AG10803 (cell line): ENCODE measurements around the gene PPP2R3A.
A peak's percentile ranks its signal among the peaks of the same experiment; 100 is the strongest.

Source experiments
- DNase-seq: peaks from one replicate; pipeline ENCODE4 v3.0.0; 2010; ENCODE audit warnings: low read depth
- H3K4me3 ChIP-seq: 2 replicates; pipeline ENCODE4 v1.5.1; 2011; ENCODE audit warnings: mild to moderate bottlenecking, low read length, control low read depth
- TF ChIP-seq, protein P1 (sequence below): conservative IDR thresholded peaks from 2 replicates; pipeline ENCODE4 v1.5.1; 2011; ENCODE audit warnings: mild to moderate bottlenecking, low read length, control low read depth, inconsistent platforms

Gene PPP2R3A

DNA sequence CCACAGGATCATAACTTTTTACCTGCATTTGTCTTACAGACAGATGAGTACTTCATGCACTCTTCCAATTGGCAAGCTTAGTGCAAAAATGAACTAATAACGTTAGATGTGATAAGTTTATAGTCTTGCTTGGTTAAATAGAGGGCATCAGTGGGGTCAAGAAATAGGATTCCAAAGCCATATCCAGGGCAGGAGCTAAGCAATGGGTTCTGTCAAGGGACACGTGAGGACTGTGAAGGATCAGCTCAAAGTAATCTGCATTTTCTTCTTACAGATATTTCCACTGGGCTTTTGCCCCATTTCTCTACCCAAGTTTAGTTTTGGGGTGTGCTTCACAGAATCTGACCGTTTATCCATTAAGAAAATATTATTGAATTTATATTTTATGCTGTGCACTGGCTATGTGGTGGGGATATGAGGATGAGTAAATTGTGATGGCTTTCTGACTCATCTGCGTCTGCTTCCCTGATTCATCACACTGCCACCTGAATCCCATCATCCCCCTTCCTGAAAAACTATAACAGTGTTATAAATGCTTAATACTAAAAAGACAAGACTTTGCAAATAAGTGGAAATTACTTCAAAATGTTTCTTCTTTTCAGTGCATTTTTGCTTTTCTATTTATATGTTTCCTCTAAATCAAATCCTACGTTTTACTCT lies 17.5 kb downstream of the PPP2R3A start:
- peak; percentile 38 for DNase-seq
- no peak overlapping the region for H3K4me3 ChIP-seq
- TF ChIP-seq, protein P1, sequence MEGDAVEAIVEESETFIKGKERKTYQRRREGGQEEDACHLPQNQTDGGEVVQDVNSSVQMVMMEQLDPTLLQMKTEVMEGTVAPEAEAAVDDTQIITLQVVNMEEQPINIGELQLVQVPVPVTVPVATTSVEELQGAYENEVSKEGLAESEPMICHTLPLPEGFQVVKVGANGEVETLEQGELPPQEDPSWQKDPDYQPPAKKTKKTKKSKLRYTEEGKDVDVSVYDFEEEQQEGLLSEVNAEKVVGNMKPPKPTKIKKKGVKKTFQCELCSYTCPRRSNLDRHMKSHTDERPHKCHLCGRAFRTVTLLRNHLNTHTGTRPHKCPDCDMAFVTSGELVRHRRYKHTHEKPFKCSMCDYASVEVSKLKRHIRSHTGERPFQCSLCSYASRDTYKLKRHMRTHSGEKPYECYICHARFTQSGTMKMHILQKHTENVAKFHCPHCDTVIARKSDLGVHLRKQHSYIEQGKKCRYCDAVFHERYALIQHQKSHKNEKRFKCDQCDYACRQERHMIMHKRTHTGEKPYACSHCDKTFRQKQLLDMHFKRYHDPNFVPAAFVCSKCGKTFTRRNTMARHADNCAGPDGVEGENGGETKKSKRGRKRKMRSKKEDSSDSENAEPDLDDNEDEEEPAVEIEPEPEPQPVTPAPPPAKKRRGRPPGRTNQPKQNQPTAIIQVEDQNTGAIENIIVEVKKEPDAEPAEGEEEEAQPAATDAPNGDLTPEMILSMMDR = no peak

DNA sequence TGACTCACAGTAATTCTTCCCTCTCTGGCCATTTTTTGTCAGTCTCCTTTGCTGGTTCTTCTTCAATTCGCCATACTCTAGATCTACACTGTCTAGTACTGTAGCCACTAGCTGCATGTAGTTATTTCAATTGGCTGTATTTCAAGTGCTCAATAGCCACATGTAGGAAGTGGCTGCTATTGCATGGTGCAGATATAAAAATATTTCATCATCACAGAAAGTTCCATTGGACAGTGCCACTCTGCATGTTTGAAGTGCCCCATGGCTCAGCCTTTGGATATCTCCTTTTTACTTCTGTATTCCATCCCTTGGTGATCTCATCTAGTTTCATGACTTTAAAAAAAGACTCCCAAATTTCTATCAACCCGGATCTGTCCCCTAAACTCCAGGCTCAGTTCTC lies 22.1 kb downstream of the PPP2R3A start:
- H3K4me3 ChIP-seq = no peak overlapping the region
- peak; percentile 38 for DNase-seq
- TF ChIP-seq, protein P1 = no peak

DNA sequence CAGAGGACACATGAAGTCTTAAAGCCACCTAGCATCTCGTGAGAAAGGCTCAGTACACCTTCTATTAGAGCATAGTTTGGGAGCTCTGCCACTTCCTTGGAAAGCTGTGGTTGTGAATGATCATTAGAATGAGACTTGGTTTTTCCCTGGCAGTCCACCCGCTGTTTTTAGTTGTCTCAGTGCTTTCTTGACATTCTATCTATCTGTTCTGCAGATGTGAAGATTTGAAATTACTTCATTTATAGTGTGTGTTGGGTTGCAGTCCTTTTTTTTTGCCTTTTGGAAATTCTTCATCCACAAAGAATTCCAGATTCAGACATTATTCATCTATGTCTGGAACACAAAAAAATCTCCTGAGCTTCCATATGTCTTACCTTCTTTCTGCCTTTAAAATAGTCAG lies 23.7 kb downstream of the PPP2R3A start:
- H3K4me3 ChIP-seq = no peak overlapping the region
- DNase-seq = peak; percentile 88
- TF ChIP-seq, protein P1 = no peak

DNA sequence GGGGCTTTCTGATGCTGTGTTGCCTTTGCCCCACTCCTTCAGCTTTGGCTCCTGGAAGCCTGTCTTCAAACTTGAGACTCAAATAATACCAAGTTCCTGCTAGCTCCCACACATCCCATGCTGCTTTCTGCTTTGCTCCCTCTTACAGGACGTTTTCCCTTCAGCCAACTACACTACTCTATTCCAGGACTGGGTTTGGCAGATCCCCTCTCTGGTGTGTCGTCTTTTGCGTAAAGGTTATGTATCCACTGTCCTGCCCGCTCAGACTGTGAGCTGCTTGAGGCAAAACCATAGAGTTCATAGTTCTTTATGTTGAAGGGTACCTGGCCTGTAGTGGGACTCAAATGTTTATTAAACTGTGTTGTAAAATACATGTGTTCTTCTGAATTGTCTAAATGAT lies 25.4 kb downstream of the PPP2R3A start:
- TF ChIP-seq, protein P1 = no peak
- DNase-seq = no peak
- H3K4me3 ChIP-seq = no peak overlapping the region

DNA sequence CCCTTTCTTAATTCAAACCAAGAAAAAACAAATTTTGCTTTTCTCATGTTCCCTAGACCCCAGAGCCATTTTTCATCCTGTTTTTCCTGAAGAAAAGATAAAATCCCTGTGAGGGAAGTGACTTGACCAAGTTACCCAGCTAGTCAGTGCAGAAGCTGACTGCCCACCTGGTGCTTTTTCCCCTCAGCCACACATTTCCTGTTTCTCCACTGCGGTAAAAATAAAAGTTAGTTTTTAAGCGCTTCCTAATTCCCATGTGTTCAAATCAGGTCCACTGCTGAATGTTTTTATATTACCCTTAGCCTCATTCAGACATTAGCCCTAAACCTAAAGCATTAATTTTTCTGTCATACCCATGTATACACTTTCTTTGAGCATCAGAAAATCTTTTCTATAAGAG lies 26.1 kb downstream of the PPP2R3A start:
- DNase-seq = no peak
- TF ChIP-seq, protein P1 = no peak
- H3K4me3 ChIP-seq = no peak overlapping the region

DNA sequence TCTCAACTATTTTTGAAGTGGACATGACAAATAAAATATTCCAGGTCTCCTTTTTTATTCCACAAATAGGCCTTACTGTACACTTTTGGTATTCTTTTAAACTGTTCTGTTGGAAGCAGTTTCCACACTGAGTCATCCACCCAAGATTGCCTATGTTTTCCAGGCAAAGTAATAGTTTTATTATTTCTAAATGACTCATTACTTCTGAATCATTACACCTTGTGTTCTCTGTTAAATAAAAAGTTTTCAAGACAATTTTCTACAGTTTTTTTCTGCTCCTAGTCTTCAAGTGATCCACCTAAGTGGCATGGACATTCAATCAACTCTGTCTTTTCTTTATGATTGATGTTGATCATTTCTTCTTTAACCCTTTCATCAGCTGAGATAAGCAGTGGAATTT lies 26.5 kb downstream of the PPP2R3A start:
- DNase-seq = peak; percentile 73
- H3K4me3 ChIP-seq = no peak overlapping the region
- TF ChIP-seq, protein P1 = no peak

DNA sequence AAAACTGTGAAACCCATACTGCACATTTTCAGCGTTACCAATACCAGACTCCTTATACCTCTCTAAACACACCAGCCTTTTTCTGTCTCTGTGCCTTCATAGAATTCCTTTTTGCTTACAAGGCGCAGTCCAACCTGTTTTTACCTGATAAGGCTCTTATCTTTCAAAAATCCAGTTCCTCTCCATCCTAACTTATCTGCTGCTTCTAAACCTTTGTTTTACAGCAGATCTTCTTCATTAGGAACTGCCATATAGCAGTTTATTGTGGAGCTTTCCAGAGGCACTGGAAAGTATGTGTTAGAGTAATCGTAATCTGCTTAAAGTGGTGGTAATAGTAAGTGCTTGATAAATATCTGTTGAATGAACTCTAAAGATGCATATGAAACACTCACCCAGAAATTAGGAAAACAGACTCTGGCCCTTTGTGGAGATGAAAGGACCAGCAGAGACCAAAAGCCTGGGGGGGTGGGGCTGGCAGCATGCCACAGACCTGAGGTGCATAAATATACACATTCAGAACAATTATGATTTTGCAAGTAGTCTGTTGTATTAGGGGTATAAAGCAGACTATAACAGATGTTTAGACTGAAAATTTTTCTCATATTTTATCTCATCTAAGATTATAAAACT lies 29.3 kb downstream of the PPP2R3A start:
- H3K4me3 ChIP-seq = no peak overlapping the region
- DNase-seq = no peak
- TF ChIP-seq, protein P1 = no peak
